ENCODE measurements around the gene NUP50.
A peak's percentile ranks its signal among the peaks of the same experiment; 100 is the strongest.

Gene NUP50

DNA sequence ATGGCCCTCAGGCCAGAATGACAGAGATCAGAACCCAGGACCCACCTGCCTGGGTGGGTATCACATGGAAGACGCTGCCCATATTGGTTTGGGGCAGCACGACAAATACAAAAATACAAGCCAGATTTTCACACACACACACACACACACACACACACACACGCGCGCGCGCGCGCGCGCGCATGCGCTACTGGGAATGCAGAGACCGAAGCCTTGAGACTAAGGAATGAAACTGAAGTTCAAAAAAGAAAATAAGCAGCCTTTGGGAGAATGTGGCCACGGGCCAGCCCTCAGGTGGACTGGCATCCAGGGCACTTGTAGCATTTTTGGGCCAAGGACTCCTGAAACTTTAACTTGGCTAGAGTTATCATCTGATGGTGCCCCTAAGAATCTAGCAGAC, 21.3 kb upstream of the NUP50 start:
- no peak overlapping the region for H2BK5ac ChIP-seq (ENCODE audit: low read depth, low read length, poor library complexity, severe bottlenecking)
- peaks cover 0 to 17% of the 10 kb centered on the region in 2 experiments for H3K36me3 ChIP-seq (ENCODE audit: control insufficient read depth in 1 of 2, insufficient read depth in 2 of 2, low read depth in 1 of 2, low read length in 2 of 2)
- H2AK5ac ChIP-seq (ENCODE audit: low read length, severe bottlenecking), result no peak overlapping the region
- no peak overlapping the region for H4K91ac ChIP-seq (ENCODE audit: low read length)
- no peak overlapping the region for H2AFZ ChIP-seq (ENCODE audit: low read depth, low read length)
- no peak overlapping the region for H2BK15ac ChIP-seq (ENCODE audit: low read depth, poor library complexity, severe bottlenecking)
- H4K8ac ChIP-seq (ENCODE audit: low read length), result no peak overlapping the region
- H3K27me3 ChIP-seq (ENCODE audit: control insufficient read depth in 1 of 2, insufficient read depth in 1 of 2, low read length in 2 of 2), result no peaks in the 10 kb centered on the region
- no peak overlapping the region for H2BK120ac ChIP-seq (ENCODE audit: low read depth, low read length)
- H3K9me3 ChIP-seq (ENCODE audit: control insufficient read depth, low read length), result peaks cover 5% of the 10 kb centered on the region
- H3K4ac ChIP-seq (ENCODE audit: low read depth in 1 of 2, low read length in 2 of 2), result no peak overlapping the region
- no peak overlapping the region for H3K14ac ChIP-seq (ENCODE audit: low read length in 2 of 2)
- no peak overlapping the region for H2BK12ac ChIP-seq (ENCODE audit: low read length in 2 of 2)
- no peak overlapping the region for H3K27ac ChIP-seq (ENCODE audit: low read length, poor library complexity, severe bottlenecking)
- H3K4me2 ChIP-seq (ENCODE audit: low read length, poor library complexity, severe bottlenecking), result no peak overlapping the region
- H3K79me1 ChIP-seq (replicated peaks; ENCODE audit: low read length, poor library complexity, severe bottlenecking), result peaks cover 18% of the 10 kb centered on the region
- no peak overlapping the region for H3K4me3 ChIP-seq (ENCODE audit: insufficient read depth in 1 of 2, low read depth in 1 of 2, low read length in 2 of 2)
- H3K9ac ChIP-seq (ENCODE audit: low read length), result no peak overlapping the region
- H3K23ac ChIP-seq (ENCODE audit: low read length in 2 of 2), result no peak overlapping the region
- H3K4me1 ChIP-seq (ENCODE audit: control insufficient read depth, insufficient read depth, low read depth, low read length), result no peaks in the 10 kb centered on the region
- no peak overlapping the region for H3K18ac ChIP-seq (ENCODE audit: low read depth in 1 of 2, low read length in 2 of 2)
- no peak for DNase-seq
- 96% methylated on average over 12 of the region's 15 CpGs for WGBS

DNA sequence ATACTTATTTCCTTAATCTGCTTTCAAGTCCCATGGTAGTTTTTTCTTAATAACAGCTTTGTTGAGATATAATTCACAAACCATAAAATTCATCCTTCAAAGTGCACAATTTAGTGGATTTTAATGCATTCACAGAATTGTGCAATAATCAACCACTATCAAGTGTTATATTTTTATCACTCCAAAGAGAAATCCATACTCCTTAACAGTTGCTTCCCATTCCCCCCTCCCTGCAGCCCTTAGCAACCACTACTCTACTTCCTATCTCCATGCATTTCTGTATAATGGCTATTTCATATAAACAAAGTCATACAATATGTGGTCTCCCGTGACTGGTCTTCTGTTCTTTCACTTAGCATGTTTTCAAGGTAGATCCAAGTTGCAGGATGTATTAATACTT, 18.8 kb upstream of the NUP50 start:
- Histone ChIP-seq H4K8ac (ENCODE audit: low read length) (no peak overlapping the region), H3K36me3 (ENCODE audit: control insufficient read depth in 1 of 2, insufficient read depth in 2 of 2, low read depth in 1 of 2, low read length in 2 of 2) (peaks cover 0 to 16% of the 10 kb centered on the region in 2 experiments), H2BK12ac (ENCODE audit: low read length in 2 of 2) (no peak overlapping the region), H2BK15ac (ENCODE audit: low read depth, poor library complexity, severe bottlenecking) (no peak overlapping the region), H3K9me3 (ENCODE audit: control insufficient read depth, low read length) (peaks cover 5% of the 10 kb centered on the region), H3K4me2 (ENCODE audit: low read length, poor library complexity, severe bottlenecking) (no peak overlapping the region), H3K18ac (ENCODE audit: low read depth in 1 of 2, low read length in 2 of 2) (no peak overlapping the region), H3K4ac (ENCODE audit: low read depth in 1 of 2, low read length in 2 of 2) (no peak overlapping the region), H3K9ac (ENCODE audit: low read length) (no peak overlapping the region), H3K27ac (ENCODE audit: low read length, poor library complexity, severe bottlenecking) (no peak overlapping the region), H3K27me3 (ENCODE audit: control insufficient read depth in 1 of 2, insufficient read depth in 1 of 2, low read length in 2 of 2) (no peaks in the 10 kb centered on the region), H3K79me1 (replicated peaks; ENCODE audit: low read length, poor library complexity, severe bottlenecking) (peaks cover 15% of the 10 kb centered on the region), H2BK5ac (ENCODE audit: low read depth, low read length, poor library complexity, severe bottlenecking) (no peak overlapping the region), H2AFZ (ENCODE audit: low read depth, low read length) (no peak overlapping the region), H3K23ac (ENCODE audit: low read length in 2 of 2) (no peak overlapping the region), H2BK120ac (ENCODE audit: low read depth, low read length) (no peak overlapping the region), H3K4me3 (ENCODE audit: insufficient read depth in 1 of 2, low read depth in 1 of 2, low read length in 2 of 2) (no peak overlapping the region), H3K14ac (ENCODE audit: low read length in 2 of 2) (no peak overlapping the region), H3K4me1 (ENCODE audit: control insufficient read depth, insufficient read depth, low read depth, low read length) (no peaks in the 10 kb centered on the region), H4K91ac (ENCODE audit: low read length) (no peak overlapping the region), H2AK5ac (ENCODE audit: low read length, severe bottlenecking) (no peak overlapping the region)
- DNase-seq, result no peak
- no CpG with 5 or more reads among the region's 1 CpG for WGBS

DNA sequence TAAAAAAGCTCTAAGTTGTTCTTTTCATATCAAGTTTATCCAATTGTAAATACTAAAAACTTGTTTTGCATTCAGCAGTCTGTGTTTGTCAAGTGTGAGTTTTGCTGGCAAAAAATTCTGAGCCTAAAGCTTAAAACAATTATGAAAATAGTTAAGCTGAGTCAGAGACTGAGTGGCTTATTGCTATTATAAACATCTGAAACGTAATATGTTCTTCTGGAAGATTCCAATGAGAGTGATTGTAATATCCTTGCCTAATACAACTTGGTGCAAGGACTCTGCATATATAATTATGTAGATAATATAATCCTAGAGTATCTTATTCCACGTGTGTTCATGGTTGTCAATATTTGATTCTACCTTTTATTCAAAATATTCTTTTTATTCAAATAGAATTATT, 14.1 kb upstream of the NUP50 start:
- Histone ChIP-seq H3K14ac (ENCODE audit: low read length in 2 of 2) (no peak overlapping the region), H2BK120ac (ENCODE audit: low read depth, low read length) (no peak overlapping the region), H3K4me3 (ENCODE audit: insufficient read depth in 1 of 2, low read depth in 1 of 2, low read length in 2 of 2) (no peak overlapping the region), H2BK12ac (ENCODE audit: low read length in 2 of 2) (no peak overlapping the region), H3K79me1 (replicated peaks; ENCODE audit: low read length, poor library complexity, severe bottlenecking) (peaks cover 28% of the 10 kb centered on the region), H2AK5ac (ENCODE audit: low read length, severe bottlenecking) (no peak overlapping the region), H3K9ac (ENCODE audit: low read length) (no peak overlapping the region), H3K4me2 (ENCODE audit: low read length, poor library complexity, severe bottlenecking) (no peak overlapping the region), H3K9me3 (ENCODE audit: control insufficient read depth, low read length) (no peaks in the 10 kb centered on the region), H3K4ac (ENCODE audit: low read depth in 1 of 2, low read length in 2 of 2) (no peak overlapping the region), H3K4me1 (ENCODE audit: control insufficient read depth, insufficient read depth, low read depth, low read length) (no peaks in the 10 kb centered on the region), H3K23ac (ENCODE audit: low read length in 2 of 2) (no peak overlapping the region), H3K27me3 (ENCODE audit: control insufficient read depth in 1 of 2, insufficient read depth in 1 of 2, low read length in 2 of 2) (no peaks in the 10 kb centered on the region), H3K27ac (ENCODE audit: low read length, poor library complexity, severe bottlenecking) (no peak overlapping the region), H3K18ac (ENCODE audit: low read depth in 1 of 2, low read length in 2 of 2) (no peak overlapping the region), H3K36me3 (ENCODE audit: control insufficient read depth in 1 of 2, insufficient read depth in 2 of 2, low read depth in 1 of 2, low read length in 2 of 2) (peaks cover 0 to 27% of the 10 kb centered on the region in 2 experiments), H2AFZ (ENCODE audit: low read depth, low read length) (no peak overlapping the region), H4K8ac (ENCODE audit: low read length) (no peak overlapping the region), H2BK5ac (ENCODE audit: low read depth, low read length, poor library complexity, severe bottlenecking) (no peak overlapping the region), H2BK15ac (ENCODE audit: low read depth, poor library complexity, severe bottlenecking) (no peak overlapping the region), H4K91ac (ENCODE audit: low read length) (no peak overlapping the region)
- peak; percentile 38 for DNase-seq
- no CpG with 5 or more reads among the region's 2 CpGs for WGBS

DNA sequence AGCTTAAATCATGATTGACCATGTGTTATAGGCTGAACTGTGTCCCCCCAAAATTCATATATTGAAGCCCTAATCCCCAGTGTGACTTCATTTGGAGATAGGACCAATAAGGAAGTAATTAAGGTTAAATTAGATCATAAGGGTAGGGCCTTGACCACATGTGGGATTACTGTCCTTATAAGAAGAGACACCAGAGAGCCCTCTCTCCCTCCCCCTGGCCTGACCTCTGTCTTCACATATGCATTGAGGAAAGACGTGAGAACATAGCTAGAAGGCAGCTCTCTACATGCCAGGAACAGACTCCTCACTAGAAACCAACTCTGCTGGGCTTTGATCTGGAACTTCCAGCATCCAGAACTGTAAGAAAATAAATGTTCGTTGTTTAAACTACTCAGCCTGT, 13.6 kb upstream of the NUP50 start:
- H3K23ac ChIP-seq (ENCODE audit: low read length in 2 of 2), result no peak overlapping the region
- WGBS, result 92% methylated on average over 1 of the region's 2 CpGs

More for the DNA sequence above, 13.6 kb upstream of the NUP50 start:
- Histone ChIP-seq H2AFZ (ENCODE audit: low read depth, low read length) (no peak overlapping the region), H2BK120ac (ENCODE audit: low read depth, low read length) (no peak overlapping the region), H3K79me1 (replicated peaks; ENCODE audit: low read length, poor library complexity, severe bottlenecking) (peaks cover 28% of the 10 kb centered on the region), H2BK15ac (ENCODE audit: low read depth, poor library complexity, severe bottlenecking) (no peak overlapping the region), H3K36me3 (ENCODE audit: control insufficient read depth in 1 of 2, insufficient read depth in 2 of 2, low read depth in 1 of 2, low read length in 2 of 2) (peaks cover 0 to 29% of the 10 kb centered on the region in 2 experiments), H3K4me3 (ENCODE audit: insufficient read depth in 1 of 2, low read depth in 1 of 2, low read length in 2 of 2) (no peak overlapping the region), H3K14ac (ENCODE audit: low read length in 2 of 2) (no peak overlapping the region), H3K18ac (ENCODE audit: low read depth in 1 of 2, low read length in 2 of 2) (no peak overlapping the region), H2AK5ac (ENCODE audit: low read length, severe bottlenecking) (no peak overlapping the region), H2BK12ac (ENCODE audit: low read length in 2 of 2) (no peak overlapping the region), H3K4me2 (ENCODE audit: low read length, poor library complexity, severe bottlenecking) (no peak overlapping the region), H4K8ac (ENCODE audit: low read length) (no peak overlapping the region), H3K9me3 (ENCODE audit: control insufficient read depth, low read length) (no peaks in the 10 kb centered on the region), H3K4ac (ENCODE audit: low read depth in 1 of 2, low read length in 2 of 2) (no peak overlapping the region), H4K91ac (ENCODE audit: low read length) (no peak overlapping the region), H2BK5ac (ENCODE audit: low read depth, low read length, poor library complexity, severe bottlenecking) (no peak overlapping the region), H3K27ac (ENCODE audit: low read length, poor library complexity, severe bottlenecking) (no peak overlapping the region), H3K9ac (ENCODE audit: low read length) (peak overlapping the region; percentile 22), H3K4me1 (ENCODE audit: control insufficient read depth, insufficient read depth, low read depth, low read length) (no peaks in the 10 kb centered on the region), H3K27me3 (ENCODE audit: control insufficient read depth in 1 of 2, insufficient read depth in 1 of 2, low read length in 2 of 2) (no peaks in the 10 kb centered on the region)
- no peak for DNase-seq

Measured in mesenchymal stem cell (in vitro differentiated cells and primary cell).